Astrocyte of the cerebellum (primary cell): ENCODE results near the gene LUC7L2.
"Not testable (repeated sequence)": the region's sequence is repeated elsewhere in the genome, so short reads cannot be mapped to it uniquely, and the experiment has no call there.

Experiments
- DNase-seq: peaks from one replicate; pipeline ENCODE4 v3.0.0-alpha.2; 2011; ENCODE audit warnings: low read depth
- H3K4me3 ChIP-seq: 2 replicates; pipeline ENCODE4 v1.5.1; 2011; ENCODE audit warnings: mild to moderate bottlenecking, low read depth, low read length, moderate library complexity
- in situ Hi-C: cut with HindIII; loops from 2 replicates; pipeline ENCODE4 v1.10.0; 2017; ENCODE audit warnings: low sequenced_read_pairs
- TF ChIP-seq, protein P1 (sequence below): IDR thresholded peaks from 2 replicates; pipeline ENCODE4 v1.5.1; 2012; ENCODE audit warnings: low read length, low read depth, moderate library complexity, mild to moderate bottlenecking; ENCODE audit errors: missing control alignments

LUC7L2 gene

DNA sequence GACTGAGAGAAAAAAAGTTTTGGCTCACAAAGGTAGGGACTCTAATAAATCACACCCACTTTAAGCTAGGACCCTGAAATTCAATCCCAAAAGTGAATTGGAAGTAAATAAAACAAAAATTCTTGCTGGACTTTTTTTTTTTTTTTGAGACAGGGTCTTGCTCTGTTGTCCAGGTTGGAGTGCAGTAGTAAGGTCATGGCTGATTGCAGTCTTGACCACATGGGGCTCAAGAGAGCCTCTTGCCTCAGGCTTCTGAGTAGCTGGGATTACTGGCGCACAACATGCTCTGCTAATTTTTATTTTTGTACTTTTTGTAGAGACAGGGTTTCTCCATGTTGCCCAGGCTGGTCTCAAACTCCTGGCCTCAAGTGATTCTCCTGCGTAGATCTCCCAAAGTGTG, 5.0 kb upstream of the LUC7L2 start:
- no peak overlapping the region for H3K4me3 ChIP-seq
- in situ Hi-C loops: no loop called here
- no peak for DNase-seq
- TF ChIP-seq, protein P1, sequence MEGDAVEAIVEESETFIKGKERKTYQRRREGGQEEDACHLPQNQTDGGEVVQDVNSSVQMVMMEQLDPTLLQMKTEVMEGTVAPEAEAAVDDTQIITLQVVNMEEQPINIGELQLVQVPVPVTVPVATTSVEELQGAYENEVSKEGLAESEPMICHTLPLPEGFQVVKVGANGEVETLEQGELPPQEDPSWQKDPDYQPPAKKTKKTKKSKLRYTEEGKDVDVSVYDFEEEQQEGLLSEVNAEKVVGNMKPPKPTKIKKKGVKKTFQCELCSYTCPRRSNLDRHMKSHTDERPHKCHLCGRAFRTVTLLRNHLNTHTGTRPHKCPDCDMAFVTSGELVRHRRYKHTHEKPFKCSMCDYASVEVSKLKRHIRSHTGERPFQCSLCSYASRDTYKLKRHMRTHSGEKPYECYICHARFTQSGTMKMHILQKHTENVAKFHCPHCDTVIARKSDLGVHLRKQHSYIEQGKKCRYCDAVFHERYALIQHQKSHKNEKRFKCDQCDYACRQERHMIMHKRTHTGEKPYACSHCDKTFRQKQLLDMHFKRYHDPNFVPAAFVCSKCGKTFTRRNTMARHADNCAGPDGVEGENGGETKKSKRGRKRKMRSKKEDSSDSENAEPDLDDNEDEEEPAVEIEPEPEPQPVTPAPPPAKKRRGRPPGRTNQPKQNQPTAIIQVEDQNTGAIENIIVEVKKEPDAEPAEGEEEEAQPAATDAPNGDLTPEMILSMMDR: no peak

DNA sequence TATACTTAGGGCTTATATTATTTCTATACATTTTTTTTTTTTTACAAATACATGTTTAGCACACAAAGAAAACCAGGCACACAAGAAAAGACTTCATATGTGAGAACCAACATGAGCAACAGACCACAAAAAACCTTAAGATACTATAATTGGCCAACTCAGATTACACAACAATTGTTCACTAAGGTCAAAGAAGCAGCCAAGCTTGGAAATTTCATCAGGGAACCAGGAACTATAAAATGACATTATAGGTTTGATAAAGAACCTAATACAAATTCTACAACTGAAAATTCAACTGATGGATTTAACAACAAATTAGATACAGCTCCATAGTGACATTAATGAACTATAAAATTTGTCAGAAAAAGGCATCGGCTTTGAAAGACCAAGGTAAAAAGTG, 4.4 kb upstream of the LUC7L2 start:
- DNase-seq: no peak
- H3K4me3 ChIP-seq: no peak overlapping the region
- in situ Hi-C loops: no loop called here
- TF ChIP-seq, protein P1: no peak

DNA sequence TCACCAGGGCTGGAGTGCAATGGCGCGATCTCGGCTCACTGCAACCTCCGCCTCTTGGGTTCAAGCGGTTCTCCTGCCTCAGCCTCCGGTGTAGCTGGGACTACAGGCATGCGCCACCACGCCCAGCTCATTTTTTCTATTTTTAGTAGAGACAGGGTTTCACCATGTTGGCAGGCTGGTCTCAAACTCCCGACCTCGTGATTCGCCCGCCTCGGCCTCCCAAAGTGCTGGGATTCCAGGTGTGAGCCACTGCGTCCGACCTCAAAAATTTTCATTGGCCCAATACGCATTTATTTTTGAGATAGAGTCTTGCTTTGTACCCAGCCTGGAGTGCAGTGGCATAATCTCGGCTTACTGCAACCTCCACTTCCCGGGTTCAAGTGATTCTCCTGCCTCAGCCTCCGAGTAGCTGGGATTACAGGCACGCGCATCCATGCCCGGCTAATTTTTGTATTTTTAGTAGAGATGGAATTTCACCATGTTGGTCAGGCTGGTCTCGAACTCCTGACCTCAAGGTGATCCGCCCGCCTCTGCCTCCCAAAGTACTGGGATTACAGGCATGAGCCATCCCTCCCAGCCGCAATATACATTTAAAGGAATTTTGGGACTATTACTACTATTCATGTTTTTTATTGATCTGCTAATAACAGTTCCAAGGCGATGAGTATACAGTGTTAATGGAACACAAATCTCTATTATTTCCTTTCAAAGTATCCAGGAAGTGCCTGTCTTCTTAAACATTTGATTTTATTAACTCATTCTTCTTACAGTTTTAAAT, 1.8 kb upstream of the LUC7L2 start:
- in situ Hi-C loops, DNase-seq: not testable (repeated sequence)
- H3K4me3 ChIP-seq: peak overlapping the region; percentile 60

DNA sequence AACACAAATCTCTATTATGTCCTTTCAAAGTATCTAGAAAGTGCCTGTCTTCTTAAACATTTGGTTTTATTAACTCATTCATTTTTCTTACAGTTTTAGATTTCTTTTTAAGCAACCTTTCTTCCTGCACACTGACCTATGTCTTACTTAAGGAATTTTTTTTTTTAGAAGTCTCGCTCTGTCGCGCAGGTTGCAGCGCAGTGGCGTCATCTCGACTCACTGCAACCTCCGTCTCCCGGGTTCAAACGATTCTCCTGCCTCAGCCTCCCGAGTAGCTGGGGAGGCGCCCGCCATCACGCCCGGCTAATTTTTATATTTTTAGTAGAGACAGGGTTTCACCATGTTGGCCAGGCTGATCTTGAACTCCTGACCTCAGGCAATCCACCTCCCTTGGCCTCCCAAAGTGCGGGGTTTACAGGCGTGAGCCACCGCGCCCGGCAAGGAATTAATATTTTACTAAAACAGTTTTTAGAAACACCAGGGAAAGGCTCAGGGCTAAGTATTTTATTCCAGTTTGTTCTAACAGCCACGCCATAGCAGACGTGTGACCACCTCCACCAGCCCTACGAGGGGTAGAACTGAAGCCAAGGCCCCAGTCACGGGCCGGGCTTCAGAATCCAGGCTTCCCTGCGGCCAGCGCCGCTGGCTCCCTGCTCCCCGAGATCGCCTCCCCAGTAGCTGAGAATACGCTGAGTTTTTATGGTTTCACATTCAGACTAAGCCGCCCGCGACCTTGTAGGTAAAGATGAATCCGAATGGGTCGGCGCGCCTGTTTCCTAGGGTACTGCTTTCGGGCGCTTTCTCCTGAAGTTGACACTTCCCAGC, 941 bp upstream of the LUC7L2 start:
- peak overlapping the region; percentile 60 for H3K4me3 ChIP-seq
- in situ Hi-C loops: no loop called here
- TF ChIP-seq, protein P1: no peak
- peak; percentile 23 for DNase-seq

DNA sequence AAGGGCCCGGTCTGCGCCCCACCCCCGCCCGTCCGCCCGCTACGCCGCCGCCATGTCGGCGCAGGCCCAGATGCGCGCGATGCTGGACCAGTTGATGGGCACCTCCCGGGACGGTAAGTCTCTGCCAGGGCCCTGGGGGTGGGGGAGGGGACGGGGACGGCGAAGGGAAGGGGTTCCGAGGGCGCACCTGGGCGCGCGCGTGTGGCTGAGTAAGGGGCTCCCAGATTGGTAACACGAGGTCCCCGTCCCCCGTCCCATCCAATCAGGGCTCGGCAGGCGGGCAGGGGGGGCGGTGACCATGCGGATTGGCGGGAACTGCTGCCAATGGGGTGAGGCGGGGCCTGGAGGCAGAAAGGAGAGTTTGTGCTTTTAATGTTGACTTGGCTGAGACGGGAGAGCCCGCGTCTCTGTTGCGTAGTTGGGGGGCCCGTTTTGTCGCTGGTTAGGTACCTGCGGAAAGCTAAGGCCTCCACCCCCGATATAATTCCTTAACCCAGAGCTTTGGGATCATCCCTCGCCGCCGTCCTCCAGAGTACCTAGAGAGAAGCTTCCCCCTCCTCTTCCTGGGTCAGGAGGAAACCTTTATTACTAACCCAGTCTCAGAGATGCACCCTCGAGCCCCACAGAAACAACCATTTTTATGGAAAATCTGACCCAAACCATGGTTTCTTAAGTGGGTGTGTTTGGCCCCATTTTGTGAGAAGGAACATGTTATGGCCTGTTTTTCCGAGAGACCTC, 685 bp downstream of the LUC7L2 start:
- DNase-seq: peak; percentile 86
- in situ Hi-C loops: no loop called here
- H3K4me3 ChIP-seq: peak overlapping the region; percentile 60
- TF ChIP-seq, protein P1: no peak

DNA sequence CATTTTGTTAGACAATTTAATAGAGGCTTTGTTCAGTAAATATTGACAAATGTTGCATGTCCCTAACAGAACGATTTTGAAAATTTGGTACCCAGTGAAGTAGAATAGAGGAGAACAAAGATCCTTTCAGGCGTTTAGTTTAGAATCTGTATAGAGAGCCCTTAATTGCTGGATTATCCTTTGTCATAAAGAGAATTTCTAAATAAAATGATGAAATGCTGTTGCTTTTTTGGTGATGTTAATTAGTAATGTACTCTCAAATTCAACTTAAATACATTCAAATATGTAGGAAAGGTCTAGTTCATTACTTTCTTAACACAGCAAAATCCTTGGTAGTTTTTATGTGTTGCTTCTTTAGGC, 1.2 kb downstream of the LUC7L2 start:
- in situ Hi-C loops: no loop called here

More for the DNA sequence above, 1.2 kb downstream of the LUC7L2 start:
- H3K4me3 ChIP-seq: peak overlapping the region; percentile 60
- TF ChIP-seq, protein P1: no peak
- DNase-seq: no peak
